ENCODE results near the gene ARHGAP12.

The ARHGAP12 gene

DNA sequence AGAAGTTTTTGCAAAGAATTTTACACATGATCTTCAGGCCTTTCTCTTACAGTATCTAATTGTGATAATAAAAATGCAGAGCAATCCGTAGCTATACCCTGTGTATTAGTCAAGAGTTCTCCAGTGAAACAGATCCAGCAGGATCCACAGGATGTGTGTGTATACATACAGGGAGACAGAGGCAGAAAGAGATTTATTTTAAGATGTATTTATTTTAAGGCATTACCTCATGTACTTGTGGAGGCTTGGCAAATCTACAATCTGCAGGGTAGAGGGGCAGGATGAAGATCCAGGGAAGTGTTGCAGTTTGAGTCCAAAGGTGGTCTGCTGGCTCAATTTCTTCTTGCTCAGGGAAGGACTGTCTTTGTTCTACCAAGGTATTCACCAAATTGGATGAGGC lies 41.7 kb downstream of the ARHGAP12 start:
- H3K27me3 ChIP-seq (ENCODE audit: insufficient read depth, poor library complexity, severe bottlenecking) = no peaks in the 10 kb centered on the region
- no peak for DNase-seq (ENCODE audit: low read depth in 1 of 2, low spot score in 1 of 2)
- TF ChIP-seq POLR2AphosphoS5 (IDR thresholded peaks at IDR 0.05; ENCODE audit: low read depth) = no peak
- TF ChIP-seq, protein P1, sequence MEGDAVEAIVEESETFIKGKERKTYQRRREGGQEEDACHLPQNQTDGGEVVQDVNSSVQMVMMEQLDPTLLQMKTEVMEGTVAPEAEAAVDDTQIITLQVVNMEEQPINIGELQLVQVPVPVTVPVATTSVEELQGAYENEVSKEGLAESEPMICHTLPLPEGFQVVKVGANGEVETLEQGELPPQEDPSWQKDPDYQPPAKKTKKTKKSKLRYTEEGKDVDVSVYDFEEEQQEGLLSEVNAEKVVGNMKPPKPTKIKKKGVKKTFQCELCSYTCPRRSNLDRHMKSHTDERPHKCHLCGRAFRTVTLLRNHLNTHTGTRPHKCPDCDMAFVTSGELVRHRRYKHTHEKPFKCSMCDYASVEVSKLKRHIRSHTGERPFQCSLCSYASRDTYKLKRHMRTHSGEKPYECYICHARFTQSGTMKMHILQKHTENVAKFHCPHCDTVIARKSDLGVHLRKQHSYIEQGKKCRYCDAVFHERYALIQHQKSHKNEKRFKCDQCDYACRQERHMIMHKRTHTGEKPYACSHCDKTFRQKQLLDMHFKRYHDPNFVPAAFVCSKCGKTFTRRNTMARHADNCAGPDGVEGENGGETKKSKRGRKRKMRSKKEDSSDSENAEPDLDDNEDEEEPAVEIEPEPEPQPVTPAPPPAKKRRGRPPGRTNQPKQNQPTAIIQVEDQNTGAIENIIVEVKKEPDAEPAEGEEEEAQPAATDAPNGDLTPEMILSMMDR (IDR thresholded peaks at IDR 0.05; ENCODE audit: insufficient read depth, low read length) = no peak
- TF ChIP-seq SPI1 (IDR thresholded peaks at IDR 0.05; ENCODE audit: borderline replicate concordance, low read depth) = no peak
- TF ChIP-seq GABPA (IDR thresholded peaks at IDR 0.05; ENCODE audit: low read depth) = no peak
- TF ChIP-seq, protein P2, sequence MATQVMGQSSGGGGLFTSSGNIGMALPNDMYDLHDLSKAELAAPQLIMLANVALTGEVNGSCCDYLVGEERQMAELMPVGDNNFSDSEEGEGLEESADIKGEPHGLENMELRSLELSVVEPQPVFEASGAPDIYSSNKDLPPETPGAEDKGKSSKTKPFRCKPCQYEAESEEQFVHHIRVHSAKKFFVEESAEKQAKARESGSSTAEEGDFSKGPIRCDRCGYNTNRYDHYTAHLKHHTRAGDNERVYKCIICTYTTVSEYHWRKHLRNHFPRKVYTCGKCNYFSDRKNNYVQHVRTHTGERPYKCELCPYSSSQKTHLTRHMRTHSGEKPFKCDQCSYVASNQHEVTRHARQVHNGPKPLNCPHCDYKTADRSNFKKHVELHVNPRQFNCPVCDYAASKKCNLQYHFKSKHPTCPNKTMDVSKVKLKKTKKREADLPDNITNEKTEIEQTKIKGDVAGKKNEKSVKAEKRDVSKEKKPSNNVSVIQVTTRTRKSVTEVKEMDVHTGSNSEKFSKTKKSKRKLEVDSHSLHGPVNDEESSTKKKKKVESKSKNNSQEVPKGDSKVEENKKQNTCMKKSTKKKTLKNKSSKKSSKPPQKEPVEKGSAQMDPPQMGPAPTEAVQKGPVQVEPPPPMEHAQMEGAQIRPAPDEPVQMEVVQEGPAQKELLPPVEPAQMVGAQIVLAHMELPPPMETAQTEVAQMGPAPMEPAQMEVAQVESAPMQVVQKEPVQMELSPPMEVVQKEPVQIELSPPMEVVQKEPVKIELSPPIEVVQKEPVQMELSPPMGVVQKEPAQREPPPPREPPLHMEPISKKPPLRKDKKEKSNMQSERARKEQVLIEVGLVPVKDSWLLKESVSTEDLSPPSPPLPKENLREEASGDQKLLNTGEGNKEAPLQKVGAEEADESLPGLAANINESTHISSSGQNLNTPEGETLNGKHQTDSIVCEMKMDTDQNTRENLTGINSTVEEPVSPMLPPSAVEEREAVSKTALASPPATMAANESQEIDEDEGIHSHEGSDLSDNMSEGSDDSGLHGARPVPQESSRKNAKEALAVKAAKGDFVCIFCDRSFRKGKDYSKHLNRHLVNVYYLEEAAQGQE (IDR thresholded peaks at IDR 0.05; ENCODE audit: insufficient replicate concordance, low read depth) = no peak
- no peak overlapping the region for H3K27ac ChIP-seq (replicated peaks)
- no peak overlapping the region for H3K4me3 ChIP-seq (replicated peaks; ENCODE audit: insufficient read depth, low read length)

DNA sequence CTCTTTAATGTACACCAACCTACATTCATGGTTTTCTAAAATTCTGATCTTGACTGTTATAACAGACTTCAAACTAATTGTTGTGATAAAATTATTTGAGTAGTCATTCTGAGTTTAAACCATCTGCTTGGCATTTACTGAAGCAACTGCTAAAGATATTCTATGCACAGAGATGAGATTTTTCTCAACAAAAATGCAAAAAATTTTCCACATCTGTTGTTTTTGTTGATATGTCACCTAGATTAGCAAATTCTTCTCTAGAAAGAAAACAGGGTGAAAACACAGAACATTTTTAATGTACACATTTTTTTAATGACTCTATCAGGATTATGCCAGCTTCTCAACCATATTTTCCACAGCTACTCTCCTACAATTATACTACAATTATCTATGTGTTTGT lies 42.7 kb downstream of the ARHGAP12 start:
- no peak overlapping the region for H3K27ac ChIP-seq (replicated peaks)
- no peaks in the 10 kb centered on the region for H3K27me3 ChIP-seq (ENCODE audit: insufficient read depth, poor library complexity, severe bottlenecking)
- no peak overlapping the region for H3K4me3 ChIP-seq (replicated peaks; ENCODE audit: insufficient read depth, low read length)
- TF ChIP-seq, protein P1 (IDR thresholded peaks at IDR 0.05; ENCODE audit: insufficient read depth, low read length) = no peak
- TF ChIP-seq POLR2AphosphoS5 (IDR thresholded peaks at IDR 0.05; ENCODE audit: low read depth) = no peak
- TF ChIP-seq GABPA (IDR thresholded peaks at IDR 0.05; ENCODE audit: low read depth) = no peak
- TF ChIP-seq, protein P2 (IDR thresholded peaks at IDR 0.05; ENCODE audit: insufficient replicate concordance, low read depth) = no peak
- TF ChIP-seq SPI1 (IDR thresholded peaks at IDR 0.05; ENCODE audit: borderline replicate concordance, low read depth) = no peak
- DNase-seq (ENCODE audit: low read depth in 1 of 2, low spot score in 1 of 2) = no peak

DNA sequence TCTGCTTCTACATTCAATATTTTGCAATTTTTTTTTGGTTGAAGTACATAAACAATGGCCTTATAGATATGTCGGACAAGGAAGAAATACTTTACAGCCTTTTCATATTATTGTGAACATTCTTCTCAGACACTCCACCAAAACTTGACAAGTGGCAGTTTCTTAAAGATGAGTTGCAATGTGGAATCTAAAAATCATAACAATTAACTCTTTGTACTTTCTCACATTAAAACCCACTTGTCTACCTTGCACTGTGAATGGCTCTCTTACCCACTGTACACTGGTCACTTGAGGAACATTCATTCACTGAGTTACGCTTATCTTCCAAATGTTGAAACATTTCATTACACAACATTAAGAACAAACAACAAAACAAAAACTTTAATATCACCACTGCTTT lies 44.2 kb downstream of the ARHGAP12 start:
- no peaks in the 10 kb centered on the region for H3K27me3 ChIP-seq (ENCODE audit: insufficient read depth, poor library complexity, severe bottlenecking)
- DNase-seq (ENCODE audit: low read depth in 1 of 2, low spot score in 1 of 2) = no peak
- no peak overlapping the region for H3K4me3 ChIP-seq (replicated peaks; ENCODE audit: insufficient read depth, low read length)
- TF ChIP-seq GABPA (IDR thresholded peaks at IDR 0.05; ENCODE audit: low read depth) (no peak), SPI1 (IDR thresholded peaks at IDR 0.05; ENCODE audit: borderline replicate concordance, low read depth) (no peak), POLR2AphosphoS5 (IDR thresholded peaks at IDR 0.05; ENCODE audit: low read depth) (no peak)
- TF ChIP-seq, protein P2 (IDR thresholded peaks at IDR 0.05; ENCODE audit: insufficient replicate concordance, low read depth) = no peak
- TF ChIP-seq, protein P1 (IDR thresholded peaks at IDR 0.05; ENCODE audit: insufficient read depth, low read length) = no peak
- H3K27ac ChIP-seq (replicated peaks) = no peak overlapping the region
